ENCODE results near the gene PDE3A. TPM values are rescaled to one million over a fixed set of nuclear protein-coding genes. Genes with fewer than 3 reads are reported as not detected.

The PDE3A gene
- total and polyA plus RNA-seq, 2 of the 4 experiments (the other 2 are of a cell fraction), result 0.09 to 0.18 TPM

GRCh38 chr12:20415641-20416040, 47.3 kb downstream of the PDE3A start:
- Histone ChIP-seq H3K27me3 (ENCODE audit: control insufficient read depth, insufficient read depth, low read length) (no peaks in the 10 kb centered on the region), H3K9me1 (ENCODE audit: insufficient read depth, low read length) (no peaks in the 10 kb centered on the region), H4K20me1 (ENCODE audit: insufficient read depth, low read length) (no peaks in the 10 kb centered on the region), H2BK15ac (ENCODE audit: low read depth, low read length) (no peak overlapping the region), H3K18ac (ENCODE audit: low read depth, low read length) (no peak overlapping the region), H3K4me2 (ENCODE audit: low read depth, low read length) (no peak overlapping the region), H2AFZ (replicated peaks; ENCODE audit: low read length, poor library complexity) (no peak overlapping the region), H3K14ac (replicated peaks; ENCODE audit: low read depth, low read length) (no peak overlapping the region), H2AK5ac (ENCODE audit: low read depth, low read length) (no peak overlapping the region), H3K4me1 (ENCODE audit: control insufficient read depth, insufficient read depth, low read length) (no peaks in the 10 kb centered on the region), H3K9ac (ENCODE audit: low read depth, low read length) (no peak overlapping the region), H3K9me3 (ENCODE audit: control insufficient read depth, insufficient read depth, low read length) (no peaks in the 10 kb centered on the region), H3K27ac (ENCODE audit: insufficient read depth, low read length) (no peak overlapping the region), H3K36me3 (ENCODE audit: control insufficient read depth, insufficient read depth, low read length) (no peaks in the 10 kb centered on the region; the same call in 1 of the 2 replicates), H3K79me1 (ENCODE audit: low read depth in 1 of 2, low read length in 2 of 2) (no peaks in the 10 kb centered on the region; a peak in 1 of 4 replicates), H3K4ac (ENCODE audit: low read depth, low read length) (no peak overlapping the region), H3K56ac (ENCODE audit: extremely low read depth, insufficient read depth, low read length) (no peak overlapping the region), H2BK20ac (ENCODE audit: low read depth, low read length) (no peak overlapping the region), H4K91ac (ENCODE audit: insufficient read depth, low read depth, low read length) (no peak overlapping the region), H4K5ac (ENCODE audit: low read depth, low read length) (no peak overlapping the region), H4K8ac (ENCODE audit: low read depth in 2 of 2, low read length in 2 of 2) (no peak overlapping the region), H2BK120ac (ENCODE audit: low read depth, low read length) (no peak overlapping the region), H2BK5ac (ENCODE audit: low read depth, low read length, poor library complexity, severe bottlenecking) (no peak overlapping the region), H3K23ac (ENCODE audit: low read depth, low read length) (no peak overlapping the region), H2AK9ac (replicated peaks; ENCODE audit: low read depth, low read length, poor library complexity) (no peak overlapping the region), H3K4me3 (ENCODE audit: insufficient read depth, low read depth, low read length) (no peak overlapping the region)
- ATAC-seq (ENCODE audit: low read depth) (no peak), DNase-seq (no peak)
- in situ Hi-C loops (cut with MboI; ENCODE audit: low sequenced_read_pairs), result no loop called here
- WGBS, 2 experiments (ENCODE audit: extremely low coverage in 2 of 2, insufficient read length in 1 of 2), result no CpG with 5 or more reads among the region's 6 CpGs
- dilution Hi-C loops (cut with HindIII; ENCODE audit: low sequenced_read_pairs, unreplicated experiment), result no loop called here
- BruUV-seq (replicated peaks), result no TSS peak
- CTCF ChIA-PET, result no interaction called here
- POLR2A ChIA-PET (ENCODE audit: unreplicated experiment), result no interaction called here
- TF ChIP-seq MAZ (IDR thresholded peaks at IDR 0.05; ENCODE audit: borderline replicate concordance, low read depth, low read length) (no peak), FOS (IDR thresholded peaks at IDR 0.05; ENCODE audit: low read depth, low read length) (no peak), ELK1 (IDR thresholded peaks at IDR 0.05; ENCODE audit: borderline replicate concordance, low read depth, low read length) (no peak), SMC3 (IDR thresholded peaks at IDR 0.05; ENCODE audit: low read depth, low read length) (no peak), RCOR1 (IDR thresholded peaks at IDR 0.05; ENCODE audit: insufficient replicate concordance, low read length) (no peak), NFE2L2 (IDR thresholded peaks at IDR 0.05; ENCODE audit: low read depth, low read length) (no peak), MAFK (IDR thresholded peaks at IDR 0.05; ENCODE audit: low read depth, low read length) (no peak), RAD21 (IDR thresholded peaks at IDR 0.05; ENCODE audit: low read length) (no peak), USF2 (IDR thresholded peaks at IDR 0.05; ENCODE audit: low read depth, low read length) (no peak), POLR2A (IDR thresholded peaks at IDR 0.05; ENCODE audit: low read depth, low read length) (no peak), BHLHE40 (IDR thresholded peaks at IDR 0.05; ENCODE audit: low read depth, low read length) (no peak), CEBPB (IDR thresholded peaks at IDR 0.05; ENCODE audit: low read depth, low read length) (no peak), MXI1 (IDR thresholded peaks at IDR 0.05; ENCODE audit: borderline replicate concordance, low read depth, low read length) (no peak)
- TF ChIP-seq, protein P1, sequence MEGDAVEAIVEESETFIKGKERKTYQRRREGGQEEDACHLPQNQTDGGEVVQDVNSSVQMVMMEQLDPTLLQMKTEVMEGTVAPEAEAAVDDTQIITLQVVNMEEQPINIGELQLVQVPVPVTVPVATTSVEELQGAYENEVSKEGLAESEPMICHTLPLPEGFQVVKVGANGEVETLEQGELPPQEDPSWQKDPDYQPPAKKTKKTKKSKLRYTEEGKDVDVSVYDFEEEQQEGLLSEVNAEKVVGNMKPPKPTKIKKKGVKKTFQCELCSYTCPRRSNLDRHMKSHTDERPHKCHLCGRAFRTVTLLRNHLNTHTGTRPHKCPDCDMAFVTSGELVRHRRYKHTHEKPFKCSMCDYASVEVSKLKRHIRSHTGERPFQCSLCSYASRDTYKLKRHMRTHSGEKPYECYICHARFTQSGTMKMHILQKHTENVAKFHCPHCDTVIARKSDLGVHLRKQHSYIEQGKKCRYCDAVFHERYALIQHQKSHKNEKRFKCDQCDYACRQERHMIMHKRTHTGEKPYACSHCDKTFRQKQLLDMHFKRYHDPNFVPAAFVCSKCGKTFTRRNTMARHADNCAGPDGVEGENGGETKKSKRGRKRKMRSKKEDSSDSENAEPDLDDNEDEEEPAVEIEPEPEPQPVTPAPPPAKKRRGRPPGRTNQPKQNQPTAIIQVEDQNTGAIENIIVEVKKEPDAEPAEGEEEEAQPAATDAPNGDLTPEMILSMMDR (conservative IDR thresholded peaks at IDR 0.05; ENCODE audit: low read depth, low read length), result no peak
- intact Hi-C loops (cut with micrococcal nuclease), result no loop called here

All from IMR-90 (cell line).